Measurements from ENCODE around the gene YIPF3.
"Not testable (repeated sequence)": the region's sequence is repeated elsewhere in the genome, so short reads cannot be mapped to it uniquely, and the experiment has no call there.

YIPF3 gene

GRCh38 chr6:43467752-43468151 is 49.0 kb downstream of the YIPF3 start:
- in situ Hi-C loops (cut with MboI; ENCODE audit: low sequenced_read_pairs), result no loop called here

- in situ Hi-C loops (cut with MboI; ENCODE audit: low sequenced_read_pairs), result not testable (repeated sequence)
Observed at GRCh38 chr6:43467265-43467664, 49.5 kb downstream of the YIPF3 start.

- in situ Hi-C loops (cut with MboI; ENCODE audit: low sequenced_read_pairs), result no loop called here
Observed at GRCh38 chr6:43465948-43466347, 50.8 kb downstream of the YIPF3 start.

GRCh38 chr6:43464337-43464736 is 52.4 kb downstream of the YIPF3 start:
- in situ Hi-C loops (cut with MboI; ENCODE audit: low sequenced_read_pairs), result no loop called here

DNA sequence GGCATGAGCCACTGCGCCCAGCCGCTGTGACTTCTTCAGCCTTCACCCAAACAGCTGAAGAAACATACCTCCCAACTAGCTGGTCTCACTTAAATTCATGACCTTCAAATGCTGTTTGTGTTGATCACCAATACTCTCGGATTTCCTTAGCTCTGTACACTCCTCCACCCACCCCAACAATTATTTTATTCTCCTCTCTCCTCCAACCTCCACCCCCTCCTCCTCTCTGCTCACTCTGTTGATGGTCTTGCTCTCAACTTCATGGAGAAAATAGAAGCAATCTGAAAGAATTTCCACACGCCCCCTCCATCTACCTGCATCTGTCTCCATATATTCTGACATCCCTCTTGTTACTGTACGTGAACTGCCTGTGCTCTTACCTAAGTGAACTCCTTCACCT is 54.8 kb downstream of the YIPF3 start:
- in situ Hi-C loops (cut with MboI; ENCODE audit: low sequenced_read_pairs), result no loop called here

All from HL-60/S4 (cell line).